NCI-H146 treated with DMSO at 0.1 percent for 48 hours (cell line): ENCODE results near the gene AADAC.
"Not testable (repeated sequence)": the region's sequence is repeated elsewhere in the genome, so short reads cannot be mapped to it uniquely, and the experiment has no call there.

Experiments used
- DNase-seq: peaks from one replicate; lab custom pipeline; 2025; ENCODE audit not compliant: unreplicated experiment; lab: John Stamatoyannopoulos, UW

Gene AADAC

GRCh38 chr3:151796105-151796680 is 17.7 kb upstream of the AADAC start:
- no peak for DNase-seq

GRCh38 chr3:151798466-151798865 is 15.4 kb upstream of the AADAC start:
- no peak for DNase-seq

- DNase-seq, result no peak
Observed at GRCh38 chr3:151800431-151800830, 13.5 kb upstream of the AADAC start.

- DNase-seq, result no peak
Observed at GRCh38 chr3:151804267-151804666, 9.6 kb upstream of the AADAC start.

GRCh38 chr3:151806838-151807237 is 7.1 kb upstream of the AADAC start:
- no peak for DNase-seq

- DNase-seq, result not testable (repeated sequence)
Observed at GRCh38 chr3:151808926-151809325, 5.0 kb upstream of the AADAC start.

GRCh38 chr3:151811474-151811873 is 2.4 kb upstream of the AADAC start:
- DNase-seq, result no peak

- DNase-seq, result no peak
Observed at GRCh38 chr3:151814588-151814987, 672 bp downstream of the AADAC start.

- DNase-seq, result peak; percentile 62
Observed at GRCh38 chr3:151816091-151816604, 2.2 kb downstream of the AADAC start.

- no peak for DNase-seq
Observed at GRCh38 chr3:151817473-151817872, 3.6 kb downstream of the AADAC start.

- DNase-seq, result no peak
Observed at GRCh38 chr3:151818361-151818760, 4.4 kb downstream of the AADAC start.

- DNase-seq, result no peak
Observed at GRCh38 chr3:151819910-151820309, 6.0 kb downstream of the AADAC start.

GRCh38 chr3:151827816-151828215 is 13.9 kb downstream of the AADAC start:
- DNase-seq, result no peak

- DNase-seq, result peak; percentile 33
Observed at GRCh38 chr3:151835751-151836525, 22.0 kb downstream of the AADAC start.

- no peak for DNase-seq
Observed at GRCh38 chr3:151837057-151837456, 23.1 kb downstream of the AADAC start.

- DNase-seq, result peak; percentile 27
Observed at GRCh38 chr3:151838574-151839312, 24.8 kb downstream of the AADAC start.

- DNase-seq, result no peak
Observed at GRCh38 chr3:151839313-151839631, 25.4 kb downstream of the AADAC start.

- DNase-seq, result no peak
Observed at GRCh38 chr3:151841801-151842200, 27.9 kb downstream of the AADAC start.

- DNase-seq, result peak; percentile 97
Observed at GRCh38 chr3:151843275-151843674, 29.4 kb downstream of the AADAC start.

GRCh38 chr3:151845306-151845905 is 31.5 kb downstream of the AADAC start:
- no peak for DNase-seq

GRCh38 chr3:151850065-151850464 is 36.1 kb downstream of the AADAC start:
- DNase-seq, result not testable (repeated sequence)
